Omental fat pad (tissue), 4 donors: ENCODE measurements around the gene BEAN1. TPM values are rescaled to one million over a fixed set of nuclear protein-coding genes. Genes with fewer than 3 reads are reported as not detected.

Experiments
- ATAC-seq: fragments of 150-250 bp; one replicate; pipeline ENCODE4 v1.9.1; 2016; ENCODE audit warnings: mild to moderate bottlenecking, moderate library complexity; ENCODE audit not compliant: low FRiP score
- DNase-seq: peaks from one replicate; pipeline ENCODE4 v3.0.0-alpha.2; 2019; ENCODE audit warnings: low spot score
- CTCF ChIP-seq, 3 donors: fragments of 450-650 bp; IDR thresholded peaks; one replicate each; pipeline ENCODE4 v1.5.1; 2016 to 2017; ENCODE audit warnings: antibody characterized with exemption in 3 of 3, mild to moderate bottlenecking in 3 of 3, moderate library complexity in 2 of 3
- total RNA-seq, 4 donors: library from RNA; depleted of rRNA; stranded (reverse); fragments of >200 nt; gene quantifications; one replicate each; pipeline ENCODE4 v1.1.0, GENCODE V29; 2016

BEAN1 gene
- total RNA-seq, 4 donors from 2014 or later: 0.94 to 2.2 (median 1.3) TPM; not detected in 1

GRCh38 chr16:66525396-66526180 is 98.5 kb downstream of the BEAN1 start:
- no peak for TF ChIP-seq CTCF (IDR thresholded peaks at IDR 0.05)
- DNase-seq: no peak
- ATAC-seq: no peak

- ATAC-seq: no peak
- no peak for TF ChIP-seq CTCF (IDR thresholded peaks at IDR 0.05)
- no peak for DNase-seq
Observed at GRCh38 chr16:66528294-66528693, 101.2 kb downstream of the BEAN1 start.

- no peak for TF ChIP-seq CTCF (IDR thresholded peaks at IDR 0.05)
- no peak for ATAC-seq
- no peak for DNase-seq
Observed at GRCh38 chr16:66529475-66529874, 102.4 kb downstream of the BEAN1 start.

Other genes with a start within 250 kb of the BEAN1 start
- gene CDH5, start 60.6 kb upstream of the BEAN1 start, total RNA-seq: 100 to 1,000 TPM in 1 of 4 donors, 10 to 100 TPM in 3; 31.8 to 237 (median 95.8) TPM
- gene TK2, start 122.8 kb downstream of the BEAN1 start, total RNA-seq: 10 to 100 TPM; 39.9 to 69.7 (median 56.0) TPM
- gene CKLF, start 125.3 kb downstream of the BEAN1 start, total RNA-seq: 10 to 100 TPM; 31.6 to 68.4 (median 49.2) TPM
- 1 to 10 TPM in 2 of 4 donors, under 1 TPM in 2; 0.93 to 1.1 (median 0.98) TPM for gene CMTM1, start 139.1 kb downstream of the BEAN1 start, total RNA-seq
- 1 to 10 TPM in 3 of 4 donors, not detected in 1; 1.1 to 5.7 (median 1.2) TPM for gene CMTM2, start 152.2 kb downstream of the BEAN1 start, total RNA-seq
- 10 to 100 TPM; 28.9 to 53.4 (median 43.5) TPM for gene CMTM3, start 177.4 kb downstream of the BEAN1 start, total RNA-seq